CD4-positive, alpha-beta T cell treated with Interferon alpha-2 for 1 hour (primary cell): ENCODE results near the gene AKAP10.
"Not testable (repeated sequence)": the region's sequence is repeated elsewhere in the genome, so short reads cannot be mapped to it uniquely, and the experiment has no call there.

Experiments used
- DNase-seq, 2 donors: peaks; one replicate each; pipeline ENCODE4 v3.0.0-alpha.2; 2020 to 2022

Gene AKAP10, protein sequence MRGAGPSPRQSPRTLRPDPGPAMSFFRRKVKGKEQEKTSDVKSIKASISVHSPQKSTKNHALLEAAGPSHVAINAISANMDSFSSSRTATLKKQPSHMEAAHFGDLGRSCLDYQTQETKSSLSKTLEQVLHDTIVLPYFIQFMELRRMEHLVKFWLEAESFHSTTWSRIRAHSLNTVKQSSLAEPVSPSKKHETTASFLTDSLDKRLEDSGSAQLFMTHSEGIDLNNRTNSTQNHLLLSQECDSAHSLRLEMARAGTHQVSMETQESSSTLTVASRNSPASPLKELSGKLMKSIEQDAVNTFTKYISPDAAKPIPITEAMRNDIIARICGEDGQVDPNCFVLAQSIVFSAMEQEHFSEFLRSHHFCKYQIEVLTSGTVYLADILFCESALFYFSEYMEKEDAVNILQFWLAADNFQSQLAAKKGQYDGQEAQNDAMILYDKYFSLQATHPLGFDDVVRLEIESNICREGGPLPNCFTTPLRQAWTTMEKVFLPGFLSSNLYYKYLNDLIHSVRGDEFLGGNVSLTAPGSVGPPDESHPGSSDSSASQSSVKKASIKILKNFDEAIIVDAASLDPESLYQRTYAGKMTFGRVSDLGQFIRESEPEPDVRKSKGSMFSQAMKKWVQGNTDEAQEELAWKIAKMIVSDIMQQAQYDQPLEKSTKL

DNA sequence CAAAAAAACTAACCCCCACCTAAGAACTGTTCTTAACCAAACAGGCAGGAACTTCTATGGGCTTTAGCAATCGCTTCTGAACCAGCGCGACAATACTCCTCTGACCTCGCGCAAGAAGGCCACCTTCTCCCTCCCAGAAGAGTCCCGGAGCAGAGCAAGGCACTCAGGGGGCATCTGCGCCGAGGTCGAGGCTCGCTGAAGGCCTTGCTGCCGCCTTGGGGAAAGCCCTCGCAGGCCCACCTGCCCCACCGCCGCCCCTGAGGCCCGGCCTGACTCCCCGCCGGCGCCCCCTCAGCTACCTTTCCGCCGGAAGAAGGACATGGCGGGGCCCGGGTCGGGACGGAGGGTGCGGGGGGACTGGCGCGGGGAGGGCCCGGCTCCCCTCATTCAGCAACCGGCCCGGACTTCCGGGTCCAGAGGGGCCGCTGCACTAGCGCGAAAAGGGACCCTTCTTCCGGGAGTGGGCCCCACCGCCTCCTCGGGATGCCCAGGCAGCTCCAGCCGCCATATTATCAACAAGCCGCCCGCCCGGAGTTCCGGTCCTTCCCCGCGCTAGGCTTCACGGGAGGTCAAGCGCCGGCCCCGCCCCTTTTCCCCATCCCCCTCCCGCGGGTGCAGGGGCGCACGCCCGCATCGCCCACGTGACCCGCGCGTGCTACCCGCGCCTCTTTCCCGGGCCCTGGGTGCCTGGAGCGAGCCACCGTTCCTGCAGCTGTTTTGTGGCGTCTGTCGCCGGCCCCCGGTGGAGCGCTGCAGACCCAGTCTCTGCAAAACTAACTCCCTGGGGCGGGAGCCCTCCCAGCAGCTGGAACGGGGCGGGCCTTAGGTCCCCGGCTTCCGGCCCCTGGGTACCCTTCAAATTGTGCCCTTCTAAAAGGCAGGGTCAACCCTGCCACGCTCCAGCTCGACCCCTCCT lies at the start of gene AKAP10:
TSS of gene AKAP10 (minus strand) at position 536 of the 916 bp plus-strand sequence. CDS start at position 387, 149 bp downstream.
- DNase-seq: peak; percentile 88 to 93

- no peak for DNase-seq
Measured at GRCh38 chr17:20026960-20027359, 49.3 kb upstream of the AKAP10 start.

DNA sequence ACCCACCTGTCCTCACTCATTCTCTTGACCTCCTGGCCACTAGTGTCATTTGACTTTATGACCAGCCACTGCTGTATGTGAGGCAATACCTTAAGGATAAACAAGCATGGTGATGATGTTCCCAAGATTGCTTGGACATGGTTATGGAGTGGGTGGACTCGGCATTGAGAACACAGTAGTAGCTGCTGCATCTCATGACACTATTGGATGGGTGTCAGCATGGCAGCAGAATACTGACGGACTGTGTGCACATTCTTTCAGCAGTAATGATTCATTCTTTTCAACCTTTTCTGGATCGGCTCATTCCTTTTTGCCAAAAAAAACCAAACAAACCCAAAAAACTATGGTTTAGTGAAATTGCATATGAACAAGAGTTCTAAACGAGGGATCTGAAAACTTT lies 45.1 kb upstream of the AKAP10 start:
- no peak for DNase-seq

- not testable (repeated sequence) for DNase-seq
Measured at GRCh38 chr17:20016475-20016992, 38.9 kb upstream of the AKAP10 start.

GRCh38 chr17:20012017-20012536 lies 34.4 kb upstream of the AKAP10 start:
- no peak for DNase-seq

DNA sequence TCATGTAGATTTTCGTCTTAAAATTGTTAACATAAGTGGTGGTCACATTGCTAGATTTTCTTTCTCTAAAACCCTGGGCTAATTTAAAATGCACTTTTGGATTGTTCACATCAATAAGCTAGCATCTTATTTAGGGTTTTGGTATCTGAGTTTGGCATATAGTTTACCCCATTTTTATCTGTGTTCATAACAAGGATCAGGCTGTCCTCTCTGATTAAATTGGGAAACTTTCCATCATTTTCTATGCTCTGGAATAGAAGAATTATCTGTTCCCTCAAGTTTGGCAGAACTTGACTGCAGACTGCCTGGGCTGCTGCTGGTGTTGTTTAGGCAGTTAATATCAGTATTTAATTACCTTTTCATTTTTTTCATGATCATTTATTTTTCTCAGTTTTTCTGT lies 33.3 kb upstream of the AKAP10 start:
- DNase-seq: no peak

GRCh38 chr17:20010099-20010863 lies 32.7 kb upstream of the AKAP10 start:
- peak in 1 of 2 donors; percentile 23 for DNase-seq

GRCh38 chr17:20009302-20010098 lies 31.9 kb upstream of the AKAP10 start, which contains the start of gene SPECC1:
Gene SPECC1 (plus strand): TSS chr17:20009359. CDS start chr17:20096652, 87,293 bp downstream.
- peak; percentile 85 to 91 for DNase-seq

DNA sequence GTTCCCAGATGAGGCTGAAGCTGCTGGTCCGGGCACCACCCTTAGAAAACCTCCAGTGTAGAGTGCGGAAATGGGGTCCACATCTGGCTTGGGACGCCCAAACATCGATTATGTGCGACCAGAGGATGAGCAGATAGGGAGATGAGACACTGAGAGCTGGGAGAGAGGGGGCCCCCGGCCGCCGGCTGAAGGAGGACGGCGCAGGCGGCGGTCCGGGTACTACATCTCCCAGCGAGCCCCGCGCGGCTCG lies 31.3 kb upstream of the AKAP10 start:
- no peak for DNase-seq

DNA sequence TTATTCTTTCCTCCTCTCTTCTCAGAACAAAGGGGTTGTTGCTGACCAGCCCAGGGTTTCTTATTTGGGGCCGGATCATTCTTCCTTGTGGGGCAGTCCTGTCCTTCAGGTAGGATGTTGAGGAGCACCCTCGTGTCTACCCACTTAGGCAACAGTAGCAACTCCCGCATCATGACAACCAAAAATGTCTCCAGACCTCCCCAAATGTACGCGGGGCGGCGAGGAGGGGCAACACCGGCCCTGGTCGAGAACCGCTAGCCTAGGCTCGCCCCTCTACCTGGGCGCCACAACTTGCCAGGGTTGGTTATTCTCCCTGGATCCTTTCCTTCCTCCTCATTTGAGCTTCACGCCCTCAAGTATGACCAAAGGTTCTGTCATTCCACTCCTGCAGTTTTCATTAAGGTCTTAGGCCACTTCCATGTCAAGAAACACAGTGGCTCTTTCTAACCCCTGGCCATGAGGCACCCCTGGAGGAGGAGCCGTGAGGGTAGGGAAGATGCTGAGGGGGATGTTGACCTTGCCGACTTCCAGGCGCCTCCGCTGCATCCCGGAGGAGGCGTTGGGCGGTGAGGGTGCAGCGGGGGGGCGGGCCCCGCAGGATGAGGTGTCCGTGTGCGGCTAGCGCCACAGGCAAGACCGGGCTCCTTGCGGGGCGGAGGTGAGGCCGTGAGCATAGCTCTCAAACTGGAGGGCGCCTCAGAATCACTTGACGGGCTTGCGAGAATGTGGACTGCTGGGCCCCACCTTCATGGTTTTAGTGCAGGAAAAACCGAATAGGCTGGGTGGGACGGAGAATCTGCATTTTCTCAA lies 30.8 kb upstream of the AKAP10 start:
- DNase-seq: no peak

GRCh38 chr17:19996502-19996901 lies 18.9 kb upstream of the AKAP10 start:
- DNase-seq: no peak

DNA sequence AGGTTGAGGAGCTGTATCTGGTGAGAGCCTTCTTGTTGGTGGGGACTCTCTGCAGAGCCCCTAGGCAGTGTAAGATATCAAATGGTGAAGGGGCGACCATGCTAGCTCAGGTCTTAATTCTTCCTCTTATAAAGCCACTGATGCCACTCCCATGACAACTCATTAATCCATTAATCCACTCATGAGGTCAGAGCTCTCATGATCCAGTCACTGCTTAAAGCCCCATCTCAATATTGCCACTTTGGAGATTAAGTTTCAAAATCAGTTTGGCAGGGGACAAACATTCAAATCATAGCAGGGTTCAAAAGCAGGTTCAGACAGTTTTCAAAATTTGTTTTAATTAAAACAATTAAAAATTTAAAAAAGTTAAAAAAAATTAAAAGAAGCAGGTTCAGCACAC lies 18.5 kb upstream of the AKAP10 start:
- DNase-seq: no peak

DNA sequence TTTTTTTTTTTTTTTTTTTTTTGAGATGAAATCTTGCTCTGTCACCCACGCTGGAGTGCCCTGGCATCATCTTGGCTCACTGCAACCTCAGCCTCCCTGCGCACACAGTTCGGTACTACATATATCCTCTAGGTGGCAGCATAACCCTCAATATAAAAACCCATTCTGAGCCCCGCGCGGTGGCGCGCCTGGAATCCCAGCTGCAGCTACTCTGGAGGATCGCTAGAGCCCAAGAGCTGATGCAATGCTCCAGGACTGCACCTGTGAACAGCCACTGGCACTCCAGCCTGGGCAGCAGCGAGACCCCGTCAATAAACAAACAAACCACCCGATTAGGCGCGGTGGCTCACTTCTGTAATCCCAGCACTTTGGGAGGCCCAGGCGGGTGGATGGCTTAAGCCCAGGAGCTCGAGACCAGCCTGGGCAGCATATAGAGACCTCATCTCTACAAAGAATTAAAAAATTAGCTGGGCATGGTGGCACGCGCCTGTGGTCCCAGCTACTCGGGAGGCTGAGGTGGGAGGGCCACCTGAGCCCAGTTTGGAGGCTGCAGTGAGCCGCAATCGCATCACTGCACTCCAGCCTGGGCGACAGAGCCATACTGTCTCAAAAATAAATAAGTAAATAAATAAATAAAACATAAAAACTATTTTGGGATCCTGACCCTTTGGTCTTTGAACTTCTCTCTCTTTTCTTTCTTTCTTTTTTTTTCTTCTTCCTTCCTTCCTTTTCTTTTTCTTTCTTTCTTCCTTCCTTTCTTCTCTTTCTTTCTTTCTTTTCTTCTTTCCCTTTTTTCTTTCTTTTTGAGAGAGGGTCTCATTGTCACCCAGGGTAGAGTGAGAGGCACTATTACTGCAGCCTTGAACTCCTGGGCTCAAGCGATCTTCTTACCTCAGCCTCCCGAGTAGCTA lies 15.4 kb upstream of the AKAP10 start:
- DNase-seq: peak; percentile 71 to 83

GRCh38 chr17:19991252-19991885 lies 13.7 kb upstream of the AKAP10 start:
- no peak for DNase-seq

GRCh38 chr17:19987897-19988296 lies 10.3 kb upstream of the AKAP10 start:
- no peak for DNase-seq

GRCh38 chr17:19986941-19987861 lies 9.6 kb upstream of the AKAP10 start:
- no peak for DNase-seq
